ENCODE measurements around the gene MTA2.

DNA sequence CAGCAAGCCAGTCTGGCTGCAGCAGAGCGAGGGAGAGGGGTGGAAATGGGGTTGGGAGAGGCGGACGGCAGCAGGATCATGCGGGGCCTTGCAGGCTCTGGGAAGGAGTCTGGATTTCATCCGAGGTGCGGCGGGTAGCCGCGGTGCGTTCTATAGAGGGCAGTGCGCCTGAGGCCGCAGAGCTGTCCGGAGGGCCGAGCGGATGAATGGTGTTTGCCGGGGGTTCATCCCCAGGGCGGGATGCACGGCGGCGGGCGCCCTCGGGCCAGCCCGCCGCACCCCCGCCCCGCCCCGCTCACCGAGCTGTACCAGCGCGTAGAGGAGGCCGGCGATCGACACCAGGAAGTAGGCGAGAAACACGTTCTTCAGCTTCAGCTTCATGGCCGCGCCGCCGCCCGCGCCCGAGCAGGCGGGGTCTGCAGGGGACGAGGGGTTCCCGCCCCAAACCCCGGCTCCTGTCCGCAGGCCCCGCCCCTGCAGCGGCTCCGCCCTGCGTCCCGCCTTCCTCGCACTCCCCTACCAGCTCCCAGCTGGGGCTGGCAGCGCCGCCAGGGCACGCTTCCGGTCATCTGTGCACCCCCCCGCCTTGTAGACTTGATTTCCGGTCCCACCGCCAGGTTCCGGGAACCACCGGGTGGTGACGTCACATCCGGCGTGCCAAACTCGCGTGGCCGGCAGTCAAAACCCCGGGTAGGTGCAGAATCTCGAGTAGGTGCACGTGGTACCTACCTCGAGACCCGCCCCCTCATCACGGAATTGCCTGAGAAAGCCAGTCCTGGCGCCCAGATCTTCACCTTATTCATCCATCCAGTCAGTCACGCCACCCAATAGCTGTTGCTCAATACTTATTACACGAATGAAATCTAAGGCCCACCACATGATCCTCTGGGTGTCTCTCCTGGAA is 20.2 kb upstream of the MTA2 start, which contains the start of gene B3GAT3:
- TF ChIP-seq RELA (IDR thresholded peaks at IDR 0.05; ENCODE audit: borderline replicate concordance, partially characterized antibody) (peak; percentile 91), SUPT20H (IDR thresholded peaks at IDR 0.05; ENCODE audit: borderline replicate concordance, control insufficient read depth, low read depth, low read length) (no peak), POLR2AphosphoS5 (IDR thresholded peaks at IDR 0.05; ENCODE audit: low read length) (peak; percentile 74; the same call in 1 of the 2 replicates), EZH2 (IDR thresholded peaks at IDR 0.05; ENCODE audit: borderline replicate concordance, control insufficient read depth, low read depth, low read length) (no peak), TAF1 (IDR thresholded peaks at IDR 0.05; ENCODE audit: borderline replicate concordance, low read depth, low read length) (peak; percentile 52; the same call in 1 of the 2 replicates), RFX5 (IDR thresholded peaks at IDR 0.05; ENCODE audit: low read depth, low read length) (0 out of 2 replicates have a peak, but pooled peaks have one; percentile 55), NFIC (IDR thresholded peaks at IDR 0.05; ENCODE audit: low read depth, low read length) (no peak), BCL11A (IDR thresholded peaks at IDR 0.05; ENCODE audit: low read depth, low read length) (peak; percentile 26; the same call in 1 of the 2 replicates)
- TF ChIP-seq, protein P1, sequence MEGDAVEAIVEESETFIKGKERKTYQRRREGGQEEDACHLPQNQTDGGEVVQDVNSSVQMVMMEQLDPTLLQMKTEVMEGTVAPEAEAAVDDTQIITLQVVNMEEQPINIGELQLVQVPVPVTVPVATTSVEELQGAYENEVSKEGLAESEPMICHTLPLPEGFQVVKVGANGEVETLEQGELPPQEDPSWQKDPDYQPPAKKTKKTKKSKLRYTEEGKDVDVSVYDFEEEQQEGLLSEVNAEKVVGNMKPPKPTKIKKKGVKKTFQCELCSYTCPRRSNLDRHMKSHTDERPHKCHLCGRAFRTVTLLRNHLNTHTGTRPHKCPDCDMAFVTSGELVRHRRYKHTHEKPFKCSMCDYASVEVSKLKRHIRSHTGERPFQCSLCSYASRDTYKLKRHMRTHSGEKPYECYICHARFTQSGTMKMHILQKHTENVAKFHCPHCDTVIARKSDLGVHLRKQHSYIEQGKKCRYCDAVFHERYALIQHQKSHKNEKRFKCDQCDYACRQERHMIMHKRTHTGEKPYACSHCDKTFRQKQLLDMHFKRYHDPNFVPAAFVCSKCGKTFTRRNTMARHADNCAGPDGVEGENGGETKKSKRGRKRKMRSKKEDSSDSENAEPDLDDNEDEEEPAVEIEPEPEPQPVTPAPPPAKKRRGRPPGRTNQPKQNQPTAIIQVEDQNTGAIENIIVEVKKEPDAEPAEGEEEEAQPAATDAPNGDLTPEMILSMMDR (IDR thresholded peaks at IDR 0.05 in 2 of 3, conservative IDR thresholded peaks at IDR 0.05 in 1 of 3; ENCODE audit: control insufficient read depth in 2 of 3, extremely low read depth in 1 of 3, insufficient read depth in 1 of 3, low read depth in 3 of 3, low read length in 3 of 3): no peak
- TF ChIP-seq, protein P2, sequence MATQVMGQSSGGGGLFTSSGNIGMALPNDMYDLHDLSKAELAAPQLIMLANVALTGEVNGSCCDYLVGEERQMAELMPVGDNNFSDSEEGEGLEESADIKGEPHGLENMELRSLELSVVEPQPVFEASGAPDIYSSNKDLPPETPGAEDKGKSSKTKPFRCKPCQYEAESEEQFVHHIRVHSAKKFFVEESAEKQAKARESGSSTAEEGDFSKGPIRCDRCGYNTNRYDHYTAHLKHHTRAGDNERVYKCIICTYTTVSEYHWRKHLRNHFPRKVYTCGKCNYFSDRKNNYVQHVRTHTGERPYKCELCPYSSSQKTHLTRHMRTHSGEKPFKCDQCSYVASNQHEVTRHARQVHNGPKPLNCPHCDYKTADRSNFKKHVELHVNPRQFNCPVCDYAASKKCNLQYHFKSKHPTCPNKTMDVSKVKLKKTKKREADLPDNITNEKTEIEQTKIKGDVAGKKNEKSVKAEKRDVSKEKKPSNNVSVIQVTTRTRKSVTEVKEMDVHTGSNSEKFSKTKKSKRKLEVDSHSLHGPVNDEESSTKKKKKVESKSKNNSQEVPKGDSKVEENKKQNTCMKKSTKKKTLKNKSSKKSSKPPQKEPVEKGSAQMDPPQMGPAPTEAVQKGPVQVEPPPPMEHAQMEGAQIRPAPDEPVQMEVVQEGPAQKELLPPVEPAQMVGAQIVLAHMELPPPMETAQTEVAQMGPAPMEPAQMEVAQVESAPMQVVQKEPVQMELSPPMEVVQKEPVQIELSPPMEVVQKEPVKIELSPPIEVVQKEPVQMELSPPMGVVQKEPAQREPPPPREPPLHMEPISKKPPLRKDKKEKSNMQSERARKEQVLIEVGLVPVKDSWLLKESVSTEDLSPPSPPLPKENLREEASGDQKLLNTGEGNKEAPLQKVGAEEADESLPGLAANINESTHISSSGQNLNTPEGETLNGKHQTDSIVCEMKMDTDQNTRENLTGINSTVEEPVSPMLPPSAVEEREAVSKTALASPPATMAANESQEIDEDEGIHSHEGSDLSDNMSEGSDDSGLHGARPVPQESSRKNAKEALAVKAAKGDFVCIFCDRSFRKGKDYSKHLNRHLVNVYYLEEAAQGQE (IDR thresholded peaks at IDR 0.05; ENCODE audit: low read depth, low read length): no peak

All from GM12878 (cell line).